Neural cell (in vitro differentiated cells): ENCODE data around the gene CCNY. TPM values are rescaled to one million over a fixed set of nuclear protein-coding genes. Genes with fewer than 3 reads are reported as not detected.

Experiments used
- H2AFZ ChIP-seq: fragments of 200-600, 300-800 bp; sonication (generic), shearing (Covaris generic); 2 replicates; pipeline ENCODE4 v1.6.0; 2014; ENCODE audit warnings: low read depth, mild to moderate bottlenecking, antibody characterized with exemption, low read length, moderate library complexity
- H3F3A ChIP-seq: fragments of 200-600 bp; shearing (Covaris generic); 2 replicates; pipeline ENCODE4 v1.6.1; 2016; ENCODE audit warnings: mild to moderate bottlenecking, moderate library complexity, mixed read lengths, antibody characterized with exemption, low read length; ENCODE audit not compliant: insufficient read depth, poor library complexity, severe bottlenecking
- H3K27ac ChIP-seq: fragments of 200-600, 300-800 bp; sonication (generic), shearing (Covaris generic); 2 replicates; pipeline ENCODE4 v1.5.1; 2014; ENCODE audit warnings: mild to moderate bottlenecking, low read length, moderate library complexity
- H3K27me3 ChIP-seq: fragments of 300-800, 200-600 bp; sonication (generic), shearing (Covaris generic); 2 replicates; pipeline ENCODE4 v1.6.0; 2014; ENCODE audit warnings: mild to moderate bottlenecking, low read depth, low read length, moderate library complexity; ENCODE audit not compliant: insufficient read depth
- H3K36me3 ChIP-seq: fragments of 300-800, 200-600 bp; sonication (generic), shearing (Covaris generic); 2 replicates; pipeline ENCODE4 v1.5.1; 2014; ENCODE audit warnings: mild to moderate bottlenecking, antibody characterized with exemption, low read length, moderate library complexity; ENCODE audit not compliant: insufficient read depth
- H3K4me2 ChIP-seq: fragments of 300-800, 200-600 bp; sonication (generic), shearing (Covaris generic); 2 replicates; pipeline ENCODE4 v1.6.0; 2014; ENCODE audit warnings: mild to moderate bottlenecking, low read length
- H3K4me3 ChIP-seq: fragments of 300-800, 200-600 bp; sonication (generic), shearing (Covaris generic); 2 replicates; pipeline ENCODE4 v1.5.1; 2014; ENCODE audit warnings: mild to moderate bottlenecking, low read length, moderate library complexity
- H3K79me2 ChIP-seq: fragments of 200-600 bp; shearing (Covaris generic); replicated peaks from 2 replicates; pipeline ENCODE4 v1.6.0; 2014; ENCODE audit warnings: mild to moderate bottlenecking, low read length, moderate library complexity; ENCODE audit not compliant: insufficient read depth
- H3K9ac ChIP-seq: fragments of 300-800, 200-600 bp; sonication (generic), shearing (Covaris generic); 2 replicates; pipeline ENCODE4 v1.6.1; 2016; ENCODE audit warnings: mild to moderate bottlenecking, low read length, mixed read lengths
- H3K9me2 ChIP-seq: fragments of 200-600 bp; shearing (Covaris generic); 2 replicates; pipeline ENCODE4 v1.6.1; 2016; ENCODE audit warnings: mild to moderate bottlenecking, low read length, mixed read lengths; ENCODE audit not compliant: insufficient read depth
- H3K9me3 ChIP-seq: fragments of 200-600, 300-800 bp; sonication (generic), shearing (Covaris generic); 2 replicates; pipeline ENCODE4 v1.6.1; 2016; ENCODE audit warnings: mild to moderate bottlenecking, mixed run types, low read length, moderate library complexity, mixed read lengths
- H4K20me1 ChIP-seq: fragments of 200-600 bp; shearing (Covaris generic); 2 replicates; pipeline ENCODE4 v1.6.1; 2016; ENCODE audit warnings: mild to moderate bottlenecking, mixed run types; ENCODE audit not compliant: insufficient read depth
- CTCF ChIP-seq: fragments of 450-650 bp; IDR thresholded peaks from 2 replicates; pipeline ENCODE4 v1.5.1; 2014; ENCODE audit warnings: antibody characterized with exemption, mild to moderate bottlenecking, moderate library complexity; ENCODE audit not compliant: poor library complexity, severe bottlenecking
- EP300 ChIP-seq: fragments of 450-650 bp; conservative IDR thresholded peaks from 2 replicates; pipeline ENCODE4 v1.6.1; 2014; ENCODE audit warnings: antibody characterized with exemption, mild to moderate bottlenecking, moderate library complexity; ENCODE audit not compliant: poor library complexity, severe bottlenecking
- EZH2 ChIP-seq: fragments of 200-600, 300-800 bp; shearing (Covaris generic), sonication (generic); IDR thresholded peaks from 2 replicates; pipeline ENCODE4 v1.6.1; 2014; ENCODE audit warnings: antibody characterized with exemption, low read length, borderline replicate concordance, mild to moderate bottlenecking; ENCODE audit not compliant: insufficient read depth, poor library complexity, severe bottlenecking
- MXI1 ChIP-seq: fragments of 450-650 bp; conservative IDR thresholded peaks from 2 replicates; pipeline ENCODE4 v1.6.1; 2014; ENCODE audit warnings: antibody characterized with exemption, mild to moderate bottlenecking; ENCODE audit not compliant: poor library complexity, severe bottlenecking
- POLR2AphosphoS5 ChIP-seq: IDR thresholded peaks from 2 replicates; pipeline ENCODE4 v1.6.1; 2012
- RAD21 ChIP-seq: fragments of 450-650 bp; conservative IDR thresholded peaks from 2 replicates; pipeline ENCODE4 v1.6.1; 2014; ENCODE audit warnings: antibody characterized with exemption, mild to moderate bottlenecking, moderate library complexity
- REST ChIP-seq: IDR thresholded peaks from 2 replicates; pipeline ENCODE4 v1.6.1; 2012; ENCODE audit warnings: borderline replicate concordance
- SMC3 ChIP-seq: fragments of 450-650 bp; conservative IDR thresholded peaks from 2 replicates; pipeline ENCODE4 v1.6.1; 2014; ENCODE audit warnings: antibody characterized with exemption, mild to moderate bottlenecking, moderate library complexity; ENCODE audit not compliant: poor library complexity
- TAF1 ChIP-seq: IDR thresholded peaks from 2 replicates; pipeline ENCODE4 v1.6.1; 2012; ENCODE audit warnings: low read depth
- polyA plus RNA-seq: library from polyadenylated mRNA; depleted of rRNA; stranded (reverse); fragments of >200 nt; gene quantifications from 2 replicates; pipeline ENCODE4 v1.2.3, GENCODE V29; 2014

The CCNY gene
- polyA plus RNA-seq, 1 donor from 2014 or later, result 36.4 TPM

GRCh38 chr10:35391954-35392262 lies 55.6 kb downstream of the CCNY start:
- H3K9me2 ChIP-seq, result no peaks in the 10 kb centered on the region
- H3K27ac ChIP-seq, result no peak overlapping the region
- peaks cover 55% of the 10 kb centered on the region for H3K79me2 ChIP-seq
- TF ChIP-seq RAD21, result no peak
- no peak for TF ChIP-seq EP300
- TF ChIP-seq POLR2AphosphoS5, result no peak
- no peak for TF ChIP-seq EZH2
- no peak for TF ChIP-seq CTCF
- TF ChIP-seq TAF1, result no peak
- TF ChIP-seq REST, result no peak
- no peaks in the 10 kb centered on the region for H3K9me3 ChIP-seq
- no peaks in the 10 kb centered on the region for H3K27me3 ChIP-seq
- no peak overlapping the region for H3K4me2 ChIP-seq
- no peak overlapping the region for H3K9ac ChIP-seq
- no peak overlapping the region for H3K4me3 ChIP-seq
- no peaks in the 10 kb centered on the region for H3K36me3 ChIP-seq
- H4K20me1 ChIP-seq, result no peaks in the 10 kb centered on the region
- no peaks in the 10 kb centered on the region for H3F3A ChIP-seq
- no peak overlapping the region for H2AFZ ChIP-seq

- no peaks in the 10 kb centered on the region for H3K27me3 ChIP-seq
- no peak overlapping the region for H3K9ac ChIP-seq
- H3K36me3 ChIP-seq, result no peaks in the 10 kb centered on the region
- H3K79me2 ChIP-seq, result peaks cover 57% of the 10 kb centered on the region
- H3K9me2 ChIP-seq, result no peaks in the 10 kb centered on the region
- H3K4me3 ChIP-seq, result no peak overlapping the region
- H3K27ac ChIP-seq, result no peak overlapping the region
- no peak for TF ChIP-seq SMC3
- no peak for TF ChIP-seq TAF1
- TF ChIP-seq RAD21, result no peak
- TF ChIP-seq POLR2AphosphoS5, result no peak
- no peak for TF ChIP-seq EZH2
- no peak for TF ChIP-seq EP300
- TF ChIP-seq REST, result no peak
- no peak for TF ChIP-seq CTCF
- TF ChIP-seq MXI1, result no peak
- H3F3A ChIP-seq, result no peaks in the 10 kb centered on the region
- no peak overlapping the region for H2AFZ ChIP-seq
- H3K4me2 ChIP-seq, result no peak overlapping the region
- H3K9me3 ChIP-seq, result no peaks in the 10 kb centered on the region
- H4K20me1 ChIP-seq, result no peaks in the 10 kb centered on the region
Measured at GRCh38 chr10:35392482-35393228, 56.3 kb downstream of the CCNY start.
